Inferior parietal cortex (tissue), 1 donor: ENCODE results near the gene UBASH3B.
"Not testable (repeated sequence)": the region's sequence is repeated elsewhere in the genome, so short reads cannot be mapped to it uniquely, and the experiment has no call there.

Source experiments
- DNase-seq: peaks from one replicate; pipeline ENCODE4 v3.0.0-alpha.2; 2016; ENCODE audit errors: extremely low spot score

The UBASH3B gene

GRCh38 chr11:122655527-122656072 is at the start of gene UBASH3B:
Gene UBASH3B (plus strand): TSS chr11:122655722. CDS start chr11:122656050, 328 bp downstream.
- peak; percentile 50 for DNase-seq

GRCh38 chr11:122607162-122607561 is 48.4 kb upstream of the UBASH3B start:
- not testable (repeated sequence) for DNase-seq

GRCh38 chr11:122612123-122612824 is 43.2 kb upstream of the UBASH3B start:
- DNase-seq, result no peak

- DNase-seq, result no peak
Observed at GRCh38 chr11:122616718-122617117, 38.8 kb upstream of the UBASH3B start.

- no peak for DNase-seq
Observed at GRCh38 chr11:122617297-122617696, 38.2 kb upstream of the UBASH3B start.

- DNase-seq, result no peak
Observed at GRCh38 chr11:122617926-122618325, 37.6 kb upstream of the UBASH3B start.

GRCh38 chr11:122618927-122619326 is 36.6 kb upstream of the UBASH3B start:
- DNase-seq, result no peak

- no peak for DNase-seq
Observed at GRCh38 chr11:122619757-122620156, 35.8 kb upstream of the UBASH3B start.

- not testable (repeated sequence) for DNase-seq
Observed at GRCh38 chr11:122625501-122625900, 30.0 kb upstream of the UBASH3B start.

GRCh38 chr11:122625976-122626665 is 29.4 kb upstream of the UBASH3B start:
- no peak for DNase-seq

GRCh38 chr11:122627745-122628144 is 27.8 kb upstream of the UBASH3B start:
- DNase-seq, result no peak

GRCh38 chr11:122628810-122629555 is 26.5 kb upstream of the UBASH3B start:
- peak; percentile 81 for DNase-seq

GRCh38 chr11:122632181-122632824 is 23.2 kb upstream of the UBASH3B start:
- no peak for DNase-seq

- DNase-seq, result peak; percentile 62
Observed at GRCh38 chr11:122633219-122633829, 22.2 kb upstream of the UBASH3B start.

- DNase-seq, result no peak
Observed at GRCh38 chr11:122634501-122634900, 21.0 kb upstream of the UBASH3B start.

- DNase-seq, result no peak
Observed at GRCh38 chr11:122637541-122637940, 18.0 kb upstream of the UBASH3B start.

GRCh38 chr11:122642472-122642922 is 13.0 kb upstream of the UBASH3B start:
- DNase-seq, result no peak

GRCh38 chr11:122642971-122643370 is 12.6 kb upstream of the UBASH3B start:
- DNase-seq, result no peak

- no peak for DNase-seq
Observed at GRCh38 chr11:122645847-122646246, 9.7 kb upstream of the UBASH3B start.

- no peak for DNase-seq
Observed at GRCh38 chr11:122646549-122647340, 8.8 kb upstream of the UBASH3B start.
